ENCODE measurements around the gene THY1. TPM values are rescaled to one million over a fixed set of nuclear protein-coding genes. Genes with fewer than 3 reads are reported as not detected.

THY1 gene
- total RNA-seq, 1 donor from 2014 or later, result 75.4 TPM

- H3K4me3 Mint-ChIP-seq, result no peak overlapping the region
- DNase-seq (ENCODE audit: low read depth, low spot score), result no peak
- no peaks in the 10 kb centered on the region for H3K36me3 Mint-ChIP-seq (ENCODE audit: low read depth)
- H3K27ac Mint-ChIP-seq (ENCODE audit: unreplicated experiment), result no peak overlapping the region
- H3K9me3 Mint-ChIP-seq, result no peaks in the 10 kb centered on the region
- H3K4me1 Mint-ChIP-seq, result peaks cover 41% of the 10 kb centered on the region
- no peak for TF ChIP-seq CTCF (conservative IDR thresholded peaks at IDR 0.05)
- peaks cover 31% of the 10 kb centered on the region for H3K27me3 Mint-ChIP-seq (ENCODE audit: low read depth)
Measured at GRCh38 chr11:119368121-119369034, 54.6 kb downstream of the THY1 start.

- Mint-ChIP-seq H3K9me3 (no peaks in the 10 kb centered on the region), H3K4me1 (peaks cover 41% of the 10 kb centered on the region), H3K4me3 (no peak overlapping the region), H3K27me3 (ENCODE audit: low read depth) (peaks cover 37% of the 10 kb centered on the region), H3K27ac (ENCODE audit: unreplicated experiment) (no peak overlapping the region), H3K36me3 (ENCODE audit: low read depth) (no peaks in the 10 kb centered on the region)
- DNase-seq (ENCODE audit: low read depth, low spot score), result no peak
- no peak for TF ChIP-seq CTCF (conservative IDR thresholded peaks at IDR 0.05)
Measured at GRCh38 chr11:119367661-119368120, 55.3 kb downstream of the THY1 start.

Other genes starting within 250 kb of the THY1 start
- gene NHERF4, start 237.7 kb downstream of the THY1 start, total RNA-seq, result 0.14 and 0.42 TPM in 2 replicates
- gene CBL, start 216.8 kb downstream of the THY1 start, total RNA-seq, result 43.5 and 44.1 TPM in 2 replicates
- 61.6 and 66.7 TPM in 2 replicates for gene MCAM, start 106.0 kb downstream of the THY1 start, total RNA-seq
- gene RNF26, start 88.6 kb downstream of the THY1 start, total RNA-seq, result 47.9 and 51.8 TPM in 2 replicates
- gene C1QTNF5, start 82.3 kb downstream of the THY1 start, total RNA-seq, result 1.9 and 2.1 TPM in 2 replicates
- gene MFRP, start 76.5 kb downstream of the THY1 start, total RNA-seq, result not detected in 2 replicates
- 3.4 and 3.7 TPM in 2 replicates for gene USP2, start 41.5 kb downstream of the THY1 start, total RNA-seq